ENCODE data around the gene RRM2. TPM values are rescaled to one million over a fixed set of nuclear protein-coding genes. Genes with fewer than 3 reads are reported as not detected.
A peak's percentile ranks its signal among the peaks of the same experiment; 100 is the strongest.

Gene RRM2
- 208 and 228 TPM in 2 replicates for polyA plus RNA-seq (2013)

DNA sequence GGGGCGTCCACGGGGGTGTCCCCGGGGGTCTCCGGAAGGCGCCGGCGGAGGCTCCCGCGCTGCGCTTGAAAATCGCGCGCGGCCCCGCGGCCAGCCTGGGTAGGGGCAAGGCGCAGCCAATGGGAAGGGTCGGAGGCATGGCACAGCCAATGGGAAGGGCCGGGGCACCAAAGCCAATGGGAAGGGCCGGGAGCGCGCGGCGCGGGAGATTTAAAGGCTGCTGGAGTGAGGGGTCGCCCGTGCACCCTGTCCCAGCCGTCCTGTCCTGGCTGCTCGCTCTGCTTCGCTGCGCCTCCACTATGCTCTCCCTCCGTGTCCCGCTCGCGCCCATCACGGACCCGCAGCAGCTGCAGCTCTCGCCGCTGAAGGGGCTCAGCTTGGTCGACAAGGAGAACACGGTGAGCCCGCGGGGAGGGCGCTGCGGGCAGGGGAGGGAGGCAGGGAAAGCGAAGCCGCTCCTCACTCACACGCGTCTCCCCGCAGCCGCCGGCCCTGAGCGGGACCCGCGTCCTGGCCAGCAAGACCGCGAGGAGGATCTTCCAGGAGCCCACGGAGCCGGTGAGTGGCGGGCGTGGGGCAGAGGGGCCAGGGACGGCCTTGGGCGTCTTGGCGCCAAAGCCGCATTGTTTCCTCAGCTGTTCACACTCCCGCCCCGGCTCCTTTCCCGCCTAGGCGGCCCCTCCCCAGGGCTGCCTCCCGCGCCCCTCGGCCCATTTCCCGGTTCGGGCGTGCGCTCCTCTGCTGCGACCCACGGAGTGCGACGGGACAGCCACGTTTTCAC, at the start of gene RRM2:
Gene RRM2, plus strand, starts transcription at position 240 of the 781 bp plus-strand sequence. Its CDS starts 60 bp downstream, at position 300.
- Histone ChIP-seq H3K27me3 (ENCODE audit: insufficient read depth, low read length) (no peaks in the 10 kb centered on the region), H2BK12ac (ENCODE audit: low read length) (no peak within 1 kb of the TSS), H2AK5ac (ENCODE audit: low read length) (peak within 1 kb of the TSS; percentile 59), H4K12ac (ENCODE audit: low read depth, low read length) (peak within 1 kb of the TSS; percentile 40), H3K79me2 (ENCODE audit: control insufficient read depth, insufficient read depth, low read length, poor library complexity) (peaks cover 15% of the 10 kb centered on the region), H3K23ac (ENCODE audit: low read length) (no peak within 1 kb of the TSS), H3K14ac (ENCODE audit: low read length) (peak within 1 kb of the TSS; percentile 56), H2BK120ac (ENCODE audit: insufficient read depth, low read length, poor library complexity) (peak within 1 kb of the TSS; percentile 29), H3K18ac (ENCODE audit: low read length) (peak within 1 kb of the TSS; percentile 78), H3K9ac (ENCODE audit: low read length) (peak within 1 kb of the TSS; percentile 84), H3K79me1 (ENCODE audit: low read length) (peaks cover 18% of the 10 kb centered on the region), H4K8ac (ENCODE audit: low read depth, low read length) (peak within 1 kb of the TSS; percentile 80), H2BK5ac (ENCODE audit: low read depth, low read length, poor library complexity) (peak within 1 kb of the TSS; percentile 43), H3K9me3 (ENCODE audit: insufficient read depth, low read depth, low read length) (no peaks in the 10 kb centered on the region), H3K27ac (ENCODE audit: low read depth, low read length) (peak within 1 kb of the TSS; percentile 68), H4K91ac (ENCODE audit: low read depth, low read length) (peak within 1 kb of the TSS; percentile 66), H2AFZ (ENCODE audit: insufficient read depth, low read length, poor library complexity) (peak within 1 kb of the TSS; percentile 73), H3K4me3 (ENCODE audit: low read depth, low read length) (peak within 1 kb of the TSS; percentile 90), H3K4ac (ENCODE audit: low read depth, low read length) (peak within 1 kb of the TSS; percentile 67), H3K4me1 (ENCODE audit: control insufficient read depth in 1 of 2, insufficient read depth in 2 of 2, low read length in 2 of 2) (peaks cover 5 to 14% of the 10 kb centered on the region in 2 experiments), H3K36me3 (ENCODE audit: control insufficient read depth in 1 of 2, insufficient read depth in 2 of 2, low read length in 2 of 2) (peaks cover 6 to 22% of the 10 kb centered on the region in 2 experiments), H3K4me2 (ENCODE audit: low read length) (peak within 1 kb of the TSS; percentile 90)
- WGBS (ENCODE audit: extremely low coverage, insufficient coverage, insufficient read length): no CpG with 5 or more reads among the region's 81 CpGs
- peak; percentile 83 to 90 for DNase-seq

DNA sequence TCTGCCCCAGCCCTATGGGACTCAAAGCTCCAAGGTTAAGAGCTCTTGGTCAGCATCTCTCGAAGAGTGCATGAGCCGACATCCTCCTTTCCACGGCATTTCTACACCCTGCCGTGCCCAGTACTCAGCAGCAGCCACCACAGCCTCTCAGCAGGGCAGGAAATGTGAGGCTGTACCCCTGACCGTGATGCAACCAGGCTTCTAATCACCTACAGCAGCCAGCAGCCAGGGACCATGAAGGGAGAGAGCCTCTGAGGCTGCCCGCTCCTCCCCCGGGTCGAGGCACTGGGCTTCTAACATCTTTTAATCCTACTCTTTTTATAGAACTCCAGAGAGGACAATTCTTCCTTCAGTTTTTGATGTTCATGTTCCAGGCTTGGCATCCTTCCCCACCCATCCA, 48.8 kb upstream of the RRM2 start:
- H4K8ac ChIP-seq (ENCODE audit: low read depth, low read length): no peak overlapping the region
- DNase-seq: no peak
- H4K91ac ChIP-seq (ENCODE audit: low read depth, low read length): no peak overlapping the region
- H2AFZ ChIP-seq (ENCODE audit: insufficient read depth, low read length, poor library complexity): no peak overlapping the region
- no peak overlapping the region for H3K9ac ChIP-seq (ENCODE audit: low read length)
- H3K18ac ChIP-seq (ENCODE audit: low read length): no peak overlapping the region
- H2BK120ac ChIP-seq (ENCODE audit: insufficient read depth, low read length, poor library complexity): no peak overlapping the region
- H2BK12ac ChIP-seq (ENCODE audit: low read length): no peak overlapping the region
- no peaks in the 10 kb centered on the region for H3K79me1 ChIP-seq (ENCODE audit: low read length)
- no peaks in the 10 kb centered on the region for H3K4me1 ChIP-seq (ENCODE audit: control insufficient read depth in 1 of 2, insufficient read depth in 2 of 2, low read length in 2 of 2)
- no peak overlapping the region for H3K14ac ChIP-seq (ENCODE audit: low read length)
- H2BK5ac ChIP-seq (ENCODE audit: low read depth, low read length, poor library complexity): no peak overlapping the region
- no peaks in the 10 kb centered on the region for H3K36me3 ChIP-seq (ENCODE audit: control insufficient read depth in 1 of 2, insufficient read depth in 2 of 2, low read length in 2 of 2)
- WGBS (ENCODE audit: extremely low coverage, insufficient coverage, insufficient read length): no CpG with 5 or more reads among the region's 8 CpGs
- H3K27me3 ChIP-seq (ENCODE audit: insufficient read depth, low read length): peaks cover 9% of the 10 kb centered on the region
- H3K4me3 ChIP-seq (ENCODE audit: low read depth, low read length): no peak overlapping the region
- H3K79me2 ChIP-seq (ENCODE audit: control insufficient read depth, insufficient read depth, low read length, poor library complexity): no peaks in the 10 kb centered on the region
- H3K9me3 ChIP-seq (ENCODE audit: insufficient read depth, low read depth, low read length): peaks cover 1% of the 10 kb centered on the region
- H3K23ac ChIP-seq (ENCODE audit: low read length): no peak overlapping the region
- no peak overlapping the region for H4K12ac ChIP-seq (ENCODE audit: low read depth, low read length)
- no peak overlapping the region for H3K4ac ChIP-seq (ENCODE audit: low read depth, low read length)
- H3K27ac ChIP-seq (ENCODE audit: low read depth, low read length): no peak overlapping the region
- H3K4me2 ChIP-seq (ENCODE audit: low read length): no peak overlapping the region
- no peak overlapping the region for H2AK5ac ChIP-seq (ENCODE audit: low read length)

DNA sequence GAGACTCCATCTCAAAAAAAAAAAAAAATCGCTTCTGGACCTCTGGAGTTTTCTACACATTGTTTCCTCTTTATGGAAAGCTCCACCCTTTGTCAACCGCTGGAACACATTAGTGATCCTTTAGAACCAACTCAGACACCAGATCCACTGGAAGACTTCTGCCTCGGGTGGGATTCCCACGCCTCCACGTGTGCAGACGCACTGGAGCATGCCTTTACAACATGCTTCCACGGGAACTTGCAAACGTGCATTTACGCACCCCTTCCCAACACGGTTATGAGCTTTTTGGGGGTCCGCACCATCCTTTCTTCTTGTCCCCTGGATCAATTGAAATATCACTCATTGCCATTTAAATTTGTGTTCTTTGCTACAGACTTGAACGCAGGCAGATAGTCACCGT, 47.4 kb upstream of the RRM2 start:
- no peak for DNase-seq
- Histone ChIP-seq H4K91ac (ENCODE audit: low read depth, low read length) (no peak overlapping the region), H3K4me1 (ENCODE audit: control insufficient read depth in 1 of 2, insufficient read depth in 2 of 2, low read length in 2 of 2) (peaks cover 3 to 6% of the 10 kb centered on the region in 2 experiments), H3K79me2 (ENCODE audit: control insufficient read depth, insufficient read depth, low read length, poor library complexity) (no peaks in the 10 kb centered on the region), H3K9ac (ENCODE audit: low read length) (no peak overlapping the region), H4K12ac (ENCODE audit: low read depth, low read length) (no peak overlapping the region), H4K8ac (ENCODE audit: low read depth, low read length) (no peak overlapping the region), H3K4ac (ENCODE audit: low read depth, low read length) (no peak overlapping the region), H3K9me3 (ENCODE audit: insufficient read depth, low read depth, low read length) (peaks cover 1% of the 10 kb centered on the region), H3K4me3 (ENCODE audit: low read depth, low read length) (no peak overlapping the region), H2AK5ac (ENCODE audit: low read length) (no peak overlapping the region), H3K27ac (ENCODE audit: low read depth, low read length) (no peak overlapping the region), H3K79me1 (ENCODE audit: low read length) (no peaks in the 10 kb centered on the region), H3K4me2 (ENCODE audit: low read length) (no peak overlapping the region), H2BK5ac (ENCODE audit: low read depth, low read length, poor library complexity) (no peak overlapping the region), H3K14ac (ENCODE audit: low read length) (no peak overlapping the region), H3K36me3 (ENCODE audit: control insufficient read depth in 1 of 2, insufficient read depth in 2 of 2, low read length in 2 of 2) (no peaks in the 10 kb centered on the region), H2BK12ac (ENCODE audit: low read length) (no peak overlapping the region), H3K18ac (ENCODE audit: low read length) (no peak overlapping the region), H2AFZ (ENCODE audit: insufficient read depth, low read length, poor library complexity) (no peak overlapping the region), H3K23ac (ENCODE audit: low read length) (no peak overlapping the region), H3K27me3 (ENCODE audit: insufficient read depth, low read length) (peaks cover 22% of the 10 kb centered on the region), H2BK120ac (ENCODE audit: insufficient read depth, low read length, poor library complexity) (no peak overlapping the region)
- no CpG with 5 or more reads among the region's 13 CpGs for WGBS (ENCODE audit: extremely low coverage, insufficient coverage, insufficient read length)

DNA sequence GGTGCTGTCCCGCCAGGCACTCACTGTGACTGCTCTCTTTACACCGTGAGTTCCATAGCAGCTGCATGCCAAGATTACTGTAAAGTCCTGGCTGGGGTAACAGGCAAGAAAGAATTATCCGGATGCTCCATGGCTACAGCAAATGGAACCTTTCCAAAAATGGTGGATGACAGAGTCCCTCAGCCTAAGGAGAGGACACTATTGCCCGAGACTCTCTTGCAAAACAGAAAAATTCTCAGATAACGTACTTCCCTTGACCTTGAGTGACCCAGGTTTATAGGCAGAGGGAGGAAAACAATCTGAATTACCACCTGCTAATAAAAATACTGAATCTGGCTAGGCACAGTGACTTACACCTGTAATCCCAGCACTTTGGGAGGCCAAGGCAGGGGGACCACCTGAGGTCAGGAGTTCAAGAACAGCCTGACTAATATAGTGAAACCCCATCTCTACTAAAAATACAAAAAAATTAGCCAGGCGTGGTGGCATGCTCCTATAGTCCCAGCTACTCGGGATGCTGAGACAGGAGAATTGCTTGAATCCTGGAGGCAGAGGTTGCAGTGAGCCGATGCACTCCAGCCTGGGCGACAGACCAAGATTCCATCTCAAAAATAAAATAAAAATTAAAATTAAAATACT, 46.8 kb upstream of the RRM2 start:
- H3K4me3 ChIP-seq (ENCODE audit: low read depth, low read length): no peak overlapping the region
- H3K23ac ChIP-seq (ENCODE audit: low read length): no peak overlapping the region
- H3K36me3 ChIP-seq (ENCODE audit: control insufficient read depth in 1 of 2, insufficient read depth in 2 of 2, low read length in 2 of 2): no peaks in the 10 kb centered on the region
- peaks cover 2% of the 10 kb centered on the region for H3K79me1 ChIP-seq (ENCODE audit: low read length)
- no peak overlapping the region for H4K91ac ChIP-seq (ENCODE audit: low read depth, low read length)
- H2BK12ac ChIP-seq (ENCODE audit: low read length): no peak overlapping the region
- no peak overlapping the region for H3K14ac ChIP-seq (ENCODE audit: low read length)
- peaks cover 2% of the 10 kb centered on the region for H3K79me2 ChIP-seq (ENCODE audit: control insufficient read depth, insufficient read depth, low read length, poor library complexity)
- H2AK5ac ChIP-seq (ENCODE audit: low read length): no peak overlapping the region
- H2BK120ac ChIP-seq (ENCODE audit: insufficient read depth, low read length, poor library complexity): no peak overlapping the region
- no peak for DNase-seq
- H3K9me3 ChIP-seq (ENCODE audit: insufficient read depth, low read depth, low read length): peaks cover 1% of the 10 kb centered on the region
- H3K27ac ChIP-seq (ENCODE audit: low read depth, low read length): no peak overlapping the region
- no peak overlapping the region for H4K12ac ChIP-seq (ENCODE audit: low read depth, low read length)
- H2AFZ ChIP-seq (ENCODE audit: insufficient read depth, low read length, poor library complexity): no peak overlapping the region
- H3K4me1 ChIP-seq (ENCODE audit: control insufficient read depth in 1 of 2, insufficient read depth in 2 of 2, low read length in 2 of 2): peaks cover 7 to 9% of the 10 kb centered on the region in 2 experiments
- no peak overlapping the region for H2BK5ac ChIP-seq (ENCODE audit: low read depth, low read length, poor library complexity)
- H3K4ac ChIP-seq (ENCODE audit: low read depth, low read length): no peak overlapping the region
- no CpG with 5 or more reads among the region's 9 CpGs for WGBS (ENCODE audit: extremely low coverage, insufficient coverage, insufficient read length)
- no peak overlapping the region for H3K18ac ChIP-seq (ENCODE audit: low read length)
- no peak overlapping the region for H4K8ac ChIP-seq (ENCODE audit: low read depth, low read length)
- no peak overlapping the region for H3K4me2 ChIP-seq (ENCODE audit: low read length)
- H3K9ac ChIP-seq (ENCODE audit: low read length): no peak overlapping the region
- H3K27me3 ChIP-seq (ENCODE audit: insufficient read depth, low read length): peaks cover 27% of the 10 kb centered on the region
